ENCODE results near the gene FUNDC2. TPM values are rescaled to one million over a fixed set of nuclear protein-coding genes. Genes with fewer than 3 reads are reported as not detected.

The FUNDC2 gene
- total RNA-seq, 1 donor from 2014 or later = 22.5 TPM

- no peak for DNase-seq (ENCODE audit: extremely low read depth, low read depth, low spot score)
Observed at GRCh38 chrX:155023907-155024833, 2.5 kb upstream of the FUNDC2 start.

DNA sequence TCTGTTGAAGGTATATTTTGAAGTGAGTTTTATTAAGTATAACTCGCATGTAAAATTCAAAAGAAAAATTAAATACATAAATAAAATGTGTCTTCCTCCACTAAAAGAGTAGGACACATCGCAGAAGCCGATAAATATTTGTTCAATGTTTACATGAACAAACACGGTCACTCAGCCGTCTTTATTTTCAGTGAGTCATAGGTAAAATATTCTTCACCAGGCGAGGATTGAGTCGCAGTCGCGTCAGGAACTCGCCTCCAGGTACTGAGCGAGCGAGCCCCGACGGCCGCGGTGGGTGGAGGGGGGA lies 271 bp upstream of the FUNDC2 start:
- no peak for DNase-seq (ENCODE audit: extremely low read depth, low read depth, low spot score)

DNA sequence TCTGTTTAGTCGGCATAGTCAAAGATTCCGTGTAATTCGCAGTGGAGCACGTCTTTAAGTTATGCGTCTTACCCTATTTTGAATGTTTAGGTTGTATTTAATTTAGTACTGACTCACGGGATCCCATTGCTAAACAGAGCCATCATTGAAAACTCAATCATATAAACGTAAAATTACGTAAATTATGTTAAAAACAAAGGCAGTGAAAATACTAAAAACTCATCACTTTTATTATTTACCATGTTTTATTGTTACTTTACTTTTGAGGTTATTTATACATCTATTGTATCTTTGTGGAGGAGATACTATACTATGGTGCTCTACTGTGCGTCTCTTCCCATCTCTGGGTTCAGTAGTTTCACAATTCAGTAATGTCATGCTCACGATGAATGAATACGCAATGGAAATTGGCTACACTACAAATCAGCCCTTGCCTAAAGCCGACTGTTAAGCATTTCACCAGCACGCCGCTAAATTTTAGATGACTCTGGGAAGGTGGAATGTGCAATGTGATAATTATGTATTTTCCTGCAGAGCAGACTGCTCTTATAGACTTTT lies 944 bp downstream of the FUNDC2 start:
- DNase-seq (ENCODE audit: extremely low read depth, low read depth, low spot score) = no peak

DNA sequence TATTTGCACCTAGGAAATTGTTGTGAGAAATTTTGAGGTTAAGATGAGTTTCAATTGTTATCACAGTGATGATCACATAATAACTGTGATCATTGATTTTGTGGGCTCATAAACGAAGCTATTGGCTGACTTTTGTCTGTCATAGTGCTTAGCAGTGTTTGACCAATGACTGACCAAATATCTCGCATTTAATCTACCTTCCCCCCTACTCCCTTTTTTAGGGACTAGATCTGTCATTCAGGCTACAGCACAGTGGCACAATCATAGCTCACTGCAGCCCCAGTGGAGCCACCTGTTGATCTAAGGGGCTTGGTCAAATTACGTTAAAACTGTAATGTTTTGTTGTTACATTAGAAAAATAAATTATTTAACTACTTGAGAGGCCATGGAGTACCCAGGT lies 1.5 kb downstream of the FUNDC2 start:
- no peak for DNase-seq (ENCODE audit: extremely low read depth, low read depth, low spot score)

GRCh38 chrX:155028877-155029291 lies 2.2 kb downstream of the FUNDC2 start:
- DNase-seq (ENCODE audit: extremely low read depth, low read depth, low spot score) = no peak

DNA sequence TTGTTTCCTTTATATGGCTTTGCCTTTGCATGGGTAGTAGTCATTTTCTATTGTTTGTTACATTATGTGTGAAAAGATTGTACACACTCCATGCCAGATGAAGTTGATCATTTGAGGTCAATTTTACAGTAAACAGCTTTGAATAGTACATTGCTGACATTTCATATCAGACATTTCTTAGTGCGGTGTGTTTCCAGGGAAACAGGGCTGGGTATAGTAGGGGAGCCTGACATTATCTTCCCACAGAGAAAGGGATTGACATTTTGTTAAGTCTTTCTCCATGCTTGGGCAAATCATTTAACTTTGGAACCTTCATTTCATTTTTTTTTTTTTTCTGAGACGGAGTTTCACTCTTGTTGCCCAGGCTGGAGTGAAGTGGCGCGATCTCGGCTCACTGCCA lies 5.0 kb downstream of the FUNDC2 start:
- DNase-seq (ENCODE audit: extremely low read depth, low read depth, low spot score) = no peak

DNA sequence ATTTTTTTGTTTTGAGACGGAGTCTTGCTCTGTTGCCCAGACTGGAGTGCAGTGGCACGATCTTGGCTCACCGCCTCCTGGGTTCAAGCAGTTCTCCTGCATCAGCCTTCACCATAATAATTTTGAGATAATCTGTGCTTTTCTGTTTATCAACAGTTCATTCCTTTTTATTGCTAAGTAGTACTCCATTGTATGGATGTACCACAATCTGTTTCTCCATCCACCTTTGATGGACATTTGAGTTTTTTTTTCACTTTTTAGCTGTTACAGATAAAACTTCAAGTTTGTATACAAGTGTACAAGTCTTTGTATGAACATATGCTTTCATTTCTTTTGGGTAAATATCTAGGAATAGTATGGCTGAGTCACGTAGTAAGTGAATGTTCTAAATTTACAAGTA lies 9.0 kb downstream of the FUNDC2 start:
- DNase-seq (ENCODE audit: extremely low read depth, low read depth, low spot score) = no peak

DNA sequence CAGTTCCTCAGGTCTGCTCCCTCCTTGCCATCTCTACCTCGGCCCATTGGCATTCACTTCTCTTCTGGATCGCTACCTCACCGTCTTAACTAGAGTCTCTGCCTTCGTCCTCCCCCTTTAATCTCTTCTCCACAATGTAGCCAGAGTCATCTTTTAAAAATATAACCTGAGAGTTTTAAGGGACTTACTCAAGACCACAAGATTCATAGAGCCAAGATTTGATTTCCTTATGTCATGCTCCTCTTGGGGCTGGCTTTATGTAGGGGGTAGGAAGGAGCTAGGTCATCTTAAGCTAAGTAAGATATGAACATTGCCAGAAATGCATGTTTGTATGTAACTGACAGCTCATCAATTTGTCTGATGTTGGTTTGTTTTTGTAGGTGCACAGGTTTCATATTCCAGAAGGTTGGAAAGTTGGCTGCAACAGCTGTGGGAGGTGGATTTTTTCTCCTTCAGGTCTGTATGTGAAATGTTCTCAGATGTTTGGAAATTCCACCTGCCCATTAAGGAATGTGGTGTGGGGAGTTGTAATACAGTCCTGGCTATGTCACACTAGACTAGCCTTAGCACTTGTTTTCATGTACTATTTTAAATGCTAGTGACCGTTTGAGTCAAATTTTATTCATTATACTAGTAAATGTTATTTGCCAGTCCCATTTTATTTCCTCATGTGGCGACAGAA lies 19.6 kb downstream of the FUNDC2 start:
- DNase-seq (ENCODE audit: extremely low read depth, low read depth, low spot score) = no peak

- no peak for DNase-seq (ENCODE audit: extremely low read depth, low read depth, low spot score)
Observed at GRCh38 chrX:155046811-155047528, 20.3 kb downstream of the FUNDC2 start.

- DNase-seq (ENCODE audit: extremely low read depth, low read depth, low spot score) = no peak
Observed at GRCh38 chrX:155048977-155049619, 22.5 kb downstream of the FUNDC2 start.

DNA sequence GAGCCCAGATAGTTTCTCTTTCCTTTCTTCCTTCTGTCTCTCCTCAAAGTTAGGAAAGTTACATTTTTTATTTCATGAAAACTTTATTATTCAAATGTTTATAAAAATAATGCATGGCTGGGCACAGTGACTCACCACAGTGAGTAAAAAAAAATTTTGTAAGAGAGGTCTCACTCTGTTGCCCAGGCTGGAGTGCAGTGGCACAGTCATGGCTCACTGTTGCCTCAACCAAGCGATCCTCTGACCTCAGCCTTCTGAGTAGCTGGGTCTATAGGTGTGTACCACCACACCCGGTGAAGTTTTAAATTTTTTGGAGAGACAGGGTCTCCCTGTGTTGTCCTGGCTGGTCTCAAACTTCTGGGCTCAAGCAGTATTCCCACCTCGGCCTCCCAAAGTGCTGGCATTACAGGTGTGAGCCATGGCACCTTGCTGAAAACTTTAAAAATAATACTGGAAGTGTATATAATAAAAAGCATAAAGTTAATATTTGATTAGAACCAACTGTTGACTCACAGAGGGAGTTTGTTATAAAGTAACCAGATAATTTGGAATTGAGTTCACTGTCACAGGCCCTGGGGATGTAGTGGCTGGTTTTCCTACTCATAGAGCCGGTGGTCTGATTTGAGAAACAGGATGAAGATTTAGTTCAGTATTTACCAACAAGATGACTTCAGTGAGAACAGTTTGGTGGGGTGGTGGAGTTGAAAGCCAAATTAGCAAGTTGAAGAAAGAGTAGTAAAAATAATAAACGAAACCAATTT lies 26.3 kb downstream of the FUNDC2 start:
- DNase-seq (ENCODE audit: extremely low read depth, low read depth, low spot score) = no peak

GRCh38 chrX:155053656-155054055 lies 27.0 kb downstream of the FUNDC2 start:
- DNase-seq (ENCODE audit: extremely low read depth, low read depth, low spot score) = no peak

- DNase-seq (ENCODE audit: extremely low read depth, low read depth, low spot score) = no peak
Observed at GRCh38 chrX:155054255-155054654, 27.6 kb downstream of the FUNDC2 start.

DNA sequence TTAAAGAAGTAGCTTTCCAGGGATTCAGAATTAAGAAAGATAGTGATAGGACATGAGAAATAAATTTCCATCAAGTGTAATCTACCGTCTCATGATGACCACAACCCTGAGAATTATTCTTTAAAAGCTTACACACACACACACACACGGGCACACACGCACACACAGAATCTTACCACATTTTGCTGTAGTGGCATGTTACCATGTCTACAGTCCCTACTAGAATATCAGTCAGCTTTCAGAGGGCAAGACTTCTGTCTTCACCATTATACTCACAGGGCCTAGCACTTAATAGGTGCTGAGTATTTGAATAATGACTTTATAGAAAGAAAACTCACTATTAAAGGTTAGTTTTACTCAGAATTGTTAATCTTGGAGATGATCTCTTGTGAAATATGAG lies 28.9 kb downstream of the FUNDC2 start:
- DNase-seq (ENCODE audit: extremely low read depth, low read depth, low spot score) = no peak

- DNase-seq (ENCODE audit: extremely low read depth, low read depth, low spot score) = no peak
Observed at GRCh38 chrX:155056471-155056870, 29.8 kb downstream of the FUNDC2 start.

- peak; percentile 45 for DNase-seq (ENCODE audit: extremely low read depth, low read depth, low spot score)
Observed at GRCh38 chrX:155056877-155057792, 30.5 kb downstream of the FUNDC2 start.

- no peak for DNase-seq (ENCODE audit: extremely low read depth, low read depth, low spot score)
Observed at GRCh38 chrX:155061760-155062159, 35.1 kb downstream of the FUNDC2 start.

DNA sequence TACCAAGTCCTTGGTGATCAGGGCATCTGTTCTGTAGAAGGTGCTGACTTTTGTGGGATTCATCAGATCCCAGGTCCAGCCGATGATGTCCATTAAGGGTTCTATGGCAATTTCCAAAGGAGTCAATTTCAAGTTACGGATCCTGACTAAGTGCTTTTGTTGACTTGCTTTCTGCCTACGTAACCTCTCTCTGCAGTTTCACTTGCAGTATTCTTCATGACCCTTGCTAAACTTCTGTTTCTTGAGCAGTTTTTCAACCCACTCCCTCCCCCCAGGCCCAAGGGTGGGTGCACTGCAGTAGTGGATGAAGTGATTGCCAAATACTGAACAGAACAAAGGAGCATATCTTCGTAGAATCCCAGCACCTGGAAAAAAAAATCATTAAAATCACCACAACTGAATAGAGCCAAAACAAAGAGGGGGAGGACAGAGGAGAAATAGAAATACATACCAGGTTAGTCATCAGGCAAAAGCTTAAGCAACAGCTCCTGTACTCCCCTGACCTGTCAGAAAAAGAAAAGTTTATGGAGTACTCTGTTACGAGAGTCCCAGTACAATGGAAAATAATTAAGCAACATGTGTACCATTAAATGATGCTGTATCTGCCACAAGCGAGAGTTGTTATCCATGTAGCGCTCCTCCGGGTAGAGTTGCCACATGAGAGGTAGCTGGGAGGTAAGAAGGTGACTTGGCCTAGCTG lies 38.5 kb downstream of the FUNDC2 start:
- DNase-seq (ENCODE audit: extremely low read depth, low read depth, low spot score) = no peak

All from glomerular endothelial cell (primary cell).